ENCODE data around the gene TMEM169. TPM values are rescaled to one million over a fixed set of nuclear protein-coding genes. Genes with fewer than 3 reads are reported as not detected.

Gene TMEM169
- polyA plus RNA-seq, 2 of the 4 experiments (the other 2 are of a cell fraction) = 0.54 to 0.81 TPM

DNA sequence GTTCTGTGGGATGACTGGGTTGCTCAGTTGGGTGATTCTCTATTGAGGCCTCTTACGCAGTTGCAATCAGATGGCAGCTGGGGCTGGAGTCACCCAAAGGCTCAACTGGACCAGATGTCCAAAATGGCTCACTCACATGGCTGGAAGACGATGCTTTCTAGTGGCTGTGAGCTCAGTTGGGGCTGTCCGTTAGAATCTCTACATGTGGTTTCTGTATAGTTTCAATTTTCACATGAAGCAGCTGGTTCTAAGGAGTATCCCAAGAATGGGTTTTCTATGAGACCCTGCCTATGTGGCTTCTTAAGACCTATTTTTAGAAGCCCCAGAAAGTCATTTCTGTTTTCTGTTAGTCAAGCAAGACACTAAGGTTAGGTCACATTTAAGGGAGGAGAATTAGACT, 31.9 kb downstream of the TMEM169 start (continued):
- TF ChIP-seq, protein P1, sequence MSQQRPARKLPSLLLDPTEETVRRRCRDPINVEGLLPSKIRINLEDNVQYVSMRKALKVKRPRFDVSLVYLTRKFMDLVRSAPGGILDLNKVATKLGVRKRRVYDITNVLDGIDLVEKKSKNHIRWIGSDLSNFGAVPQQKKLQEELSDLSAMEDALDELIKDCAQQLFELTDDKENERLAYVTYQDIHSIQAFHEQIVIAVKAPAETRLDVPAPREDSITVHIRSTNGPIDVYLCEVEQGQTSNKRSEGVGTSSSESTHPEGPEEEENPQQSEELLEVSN (IDR thresholded peaks at IDR 0.05; ENCODE audit: borderline replicate concordance, low read depth) = no peak
- no peak for TF ChIP-seq JUN (IDR thresholded peaks at IDR 0.05)
- TF ChIP-seq KDM1A (IDR thresholded peaks at IDR 0.05; ENCODE audit: low read depth) = no peak

DNA sequence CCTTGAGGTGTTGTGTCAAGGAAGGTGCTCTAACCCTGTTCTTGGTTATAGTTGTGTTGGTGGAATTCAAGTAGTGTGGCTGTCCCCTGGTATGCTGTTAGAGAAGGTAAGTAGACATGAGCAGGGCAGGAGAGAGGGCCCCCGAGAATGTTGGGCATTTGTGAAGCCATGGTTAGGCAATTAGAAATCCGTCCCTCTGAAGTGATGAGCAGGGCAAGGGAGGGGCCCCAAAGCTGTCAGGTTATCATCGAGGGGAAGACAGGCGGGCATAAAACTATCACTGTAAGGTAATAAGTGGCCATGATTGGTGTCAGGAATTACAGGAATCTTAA, 32.6 kb downstream of the TMEM169 start:
- Histone ChIP-seq H3K4me2 (no peak overlapping the region), H3K4me1 (peaks cover 30% of the 10 kb centered on the region), H3K9me3 (no peaks in the 10 kb centered on the region), H3K27ac (no peak overlapping the region), H3K4me3 (no peak overlapping the region)
- ChIA-PET POLR2A (interaction anchor here (0.9 to 1.0 kb wide), 2 partner anchors 33 to 384 kb away, joined by 4 to 5 read pairs; partner anchors contain the start of genes PECR, RPL37A and TMEM169), CTCF (interaction anchor here (0.6 to 1.6 kb wide), 4 partner anchors 13 to 34 kb away, joined by 3 to 7 read pairs (median 4); no protein-coding TSS in a partner anchor)
- WGBS (ENCODE audit: missing lambda C conversion rate) = 40% methylated on average over 4 of the region's 4 CpGs
- ATAC-seq = peak; percentile 36 to 52
- DNase-seq (ENCODE audit: low read depth in 1 of 2, low spot score in 1 of 2) = no peak
- no peak for FAIRE-seq
- TF ChIP-seq HOXB13 (CRISPR knock-in tag; IDR thresholded peaks at IDR 0.05; ENCODE audit: low read depth) (no peak), MYC (IDR thresholded peaks at IDR 0.05; ENCODE audit: borderline replicate concordance, low read length) (no peak), NFE2L2 (conservative IDR thresholded peaks at IDR 0.05; ENCODE audit: low read length) (no peak)
- TF ChIP-seq, protein P2, sequence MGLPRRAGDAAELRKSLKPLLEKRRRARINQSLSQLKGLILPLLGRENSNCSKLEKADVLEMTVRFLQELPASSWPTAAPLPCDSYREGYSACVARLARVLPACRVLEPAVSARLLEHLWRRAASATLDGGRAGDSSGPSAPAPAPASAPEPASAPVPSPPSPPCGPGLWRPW (IDR thresholded peaks at IDR 0.05) = no peak

DNA sequence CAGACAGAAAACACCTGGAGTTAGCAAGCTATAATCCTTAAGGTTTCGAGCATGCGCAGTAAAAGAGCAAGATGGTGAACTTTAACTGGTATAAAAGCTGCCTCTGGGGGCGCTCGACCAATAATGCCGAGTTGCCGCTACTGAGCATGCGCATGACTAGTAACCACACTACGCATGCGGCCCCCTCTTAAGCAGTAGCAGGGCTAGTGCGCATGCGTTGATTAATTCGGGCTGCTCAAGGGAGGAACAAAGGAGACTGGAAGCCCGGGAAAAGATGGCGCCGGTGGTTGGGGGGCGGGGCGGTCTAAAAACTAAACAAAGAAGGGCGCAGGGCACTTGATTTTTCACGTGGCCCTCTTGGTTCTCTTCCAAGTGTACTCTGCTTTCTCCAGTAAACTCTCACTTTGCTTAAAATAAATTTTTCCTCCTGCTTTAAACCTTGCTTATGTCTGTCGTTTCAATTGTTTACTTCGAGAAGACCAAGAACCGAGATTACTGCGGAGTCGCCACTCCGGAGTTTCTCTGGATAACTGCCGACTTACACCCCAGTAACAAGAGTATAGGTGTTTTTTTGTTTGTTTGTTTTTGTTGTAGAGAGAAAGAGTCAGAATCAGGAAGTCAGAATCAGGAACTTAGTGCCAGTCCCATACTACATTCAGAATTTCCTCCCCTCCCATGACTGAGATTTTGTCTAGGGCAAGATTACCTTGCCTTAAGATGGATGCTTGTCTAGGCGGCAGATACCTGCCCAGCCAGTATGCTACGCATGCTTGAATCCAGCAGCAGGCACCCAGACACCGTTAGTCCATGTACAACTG, 33.2 kb downstream of the TMEM169 start:
- ChIA-PET POLR2A (interaction anchor here (0.9 to 1.0 kb wide), 2 partner anchors 33 to 384 kb away, joined by 4 to 5 read pairs; partner anchors contain the start of genes PECR, RPL37A and TMEM169), CTCF (interaction anchor here (0.6 to 1.6 kb wide), 4 partner anchors 13 to 34 kb away, joined by 3 to 7 read pairs (median 4); no protein-coding TSS in a partner anchor)
- FAIRE-seq (no peak), DNase-seq (ENCODE audit: low read depth in 1 of 2, low spot score in 1 of 2) (peak; percentile 93 to 99), ATAC-seq (peak; percentile 86 to 93)
- WGBS (ENCODE audit: missing lambda C conversion rate) = 5% methylated on average over 29 of the region's 29 CpGs
- Histone ChIP-seq H3K9me3 (no peaks in the 10 kb centered on the region), H3K27ac (peak overlapping the region; percentile 89), H3K4me1 (peaks cover 30% of the 10 kb centered on the region), H3K4me3 (peak overlapping the region; percentile 58), H3K4me2 (peak overlapping the region; percentile 90)
- no peak for TF ChIP-seq HDAC2 (IDR thresholded peaks at IDR 0.05)
- TF ChIP-seq, protein P3, sequence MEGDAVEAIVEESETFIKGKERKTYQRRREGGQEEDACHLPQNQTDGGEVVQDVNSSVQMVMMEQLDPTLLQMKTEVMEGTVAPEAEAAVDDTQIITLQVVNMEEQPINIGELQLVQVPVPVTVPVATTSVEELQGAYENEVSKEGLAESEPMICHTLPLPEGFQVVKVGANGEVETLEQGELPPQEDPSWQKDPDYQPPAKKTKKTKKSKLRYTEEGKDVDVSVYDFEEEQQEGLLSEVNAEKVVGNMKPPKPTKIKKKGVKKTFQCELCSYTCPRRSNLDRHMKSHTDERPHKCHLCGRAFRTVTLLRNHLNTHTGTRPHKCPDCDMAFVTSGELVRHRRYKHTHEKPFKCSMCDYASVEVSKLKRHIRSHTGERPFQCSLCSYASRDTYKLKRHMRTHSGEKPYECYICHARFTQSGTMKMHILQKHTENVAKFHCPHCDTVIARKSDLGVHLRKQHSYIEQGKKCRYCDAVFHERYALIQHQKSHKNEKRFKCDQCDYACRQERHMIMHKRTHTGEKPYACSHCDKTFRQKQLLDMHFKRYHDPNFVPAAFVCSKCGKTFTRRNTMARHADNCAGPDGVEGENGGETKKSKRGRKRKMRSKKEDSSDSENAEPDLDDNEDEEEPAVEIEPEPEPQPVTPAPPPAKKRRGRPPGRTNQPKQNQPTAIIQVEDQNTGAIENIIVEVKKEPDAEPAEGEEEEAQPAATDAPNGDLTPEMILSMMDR (IDR thresholded peaks at IDR 0.05) = peak; percentile 82
- 0 out of 2 replicates have a peak, but pooled peaks have one; percentile 26 for TF ChIP-seq HOXB5 (CRISPR knock-in tag; IDR thresholded peaks at IDR 0.05)
- TF ChIP-seq, protein P4, sequence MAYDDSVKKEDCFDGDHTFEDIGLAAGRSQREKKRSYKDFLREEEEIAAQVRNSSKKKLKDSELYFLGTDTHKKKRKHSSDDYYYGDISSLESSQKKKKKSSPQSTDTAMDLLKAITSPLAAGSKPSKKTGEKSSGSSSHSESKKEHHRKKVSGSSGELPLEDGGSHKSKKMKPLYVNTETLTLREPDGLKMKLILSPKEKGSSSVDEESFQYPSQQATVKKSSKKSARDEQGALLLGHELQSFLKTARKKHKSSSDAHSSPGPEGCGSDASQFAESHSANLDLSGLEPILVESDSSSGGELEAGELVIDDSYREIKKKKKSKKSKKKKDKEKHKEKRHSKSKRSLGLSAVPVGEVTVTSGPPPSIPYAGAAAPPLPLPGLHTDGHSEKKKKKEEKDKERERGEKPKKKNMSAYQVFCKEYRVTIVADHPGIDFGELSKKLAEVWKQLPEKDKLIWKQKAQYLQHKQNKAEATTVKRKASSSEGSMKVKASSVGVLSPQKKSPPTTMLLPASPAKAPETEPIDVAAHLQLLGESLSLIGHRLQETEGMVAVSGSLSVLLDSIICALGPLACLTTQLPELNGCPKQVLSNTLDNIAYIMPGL (CRISPR knock-in tag; IDR thresholded peaks at IDR 0.05; ENCODE audit: borderline replicate concordance) = 0 out of 2 replicates have a peak, but pooled peaks have one; percentile 48
- TF ChIP-seq, protein P5, sequence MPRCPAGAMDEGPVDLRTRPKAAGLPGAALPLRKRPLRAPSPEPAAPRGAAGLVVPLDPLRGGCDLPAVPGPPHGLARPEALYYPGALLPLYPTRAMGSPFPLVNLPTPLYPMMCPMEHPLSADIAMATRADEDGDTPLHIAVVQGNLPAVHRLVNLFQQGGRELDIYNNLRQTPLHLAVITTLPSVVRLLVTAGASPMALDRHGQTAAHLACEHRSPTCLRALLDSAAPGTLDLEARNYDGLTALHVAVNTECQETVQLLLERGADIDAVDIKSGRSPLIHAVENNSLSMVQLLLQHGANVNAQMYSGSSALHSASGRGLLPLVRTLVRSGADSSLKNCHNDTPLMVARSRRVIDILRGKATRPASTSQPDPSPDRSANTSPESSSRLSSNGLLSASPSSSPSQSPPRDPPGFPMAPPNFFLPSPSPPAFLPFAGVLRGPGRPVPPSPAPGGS (IDR thresholded peaks at IDR 0.05) = peak; percentile 40; the same call in 2 of the 3 replicates
- TF ChIP-seq JUN (IDR thresholded peaks at IDR 0.05) = peak in 1 of 2 experiments; percentile 70; a peak in 1 of 5 replicates
- peak; percentile 70 for TF ChIP-seq RARB (CRISPR knock-in tag; IDR thresholded peaks at IDR 0.05)
- TF ChIP-seq, protein P6, sequence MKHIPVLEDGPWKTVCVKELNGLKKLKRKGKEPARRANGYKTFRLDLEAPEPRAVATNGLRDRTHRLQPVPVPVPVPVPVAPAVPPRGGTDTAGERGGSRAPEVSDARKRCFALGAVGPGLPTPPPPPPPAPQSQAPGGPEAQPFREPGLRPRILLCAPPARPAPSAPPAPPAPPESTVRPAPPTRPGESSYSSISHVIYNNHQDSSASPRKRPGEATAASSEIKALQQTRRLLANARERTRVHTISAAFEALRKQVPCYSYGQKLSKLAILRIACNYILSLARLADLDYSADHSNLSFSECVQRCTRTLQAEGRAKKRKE (CRISPR knock-in tag; IDR thresholded peaks at IDR 0.05; ENCODE audit: low read depth) = no peak
- TF ChIP-seq FOSB (CRISPR knock-in tag; IDR thresholded peaks at IDR 0.05) = peak; percentile 56; the same call in 1 of the 2 replicates
- TF ChIP-seq, protein P7, sequence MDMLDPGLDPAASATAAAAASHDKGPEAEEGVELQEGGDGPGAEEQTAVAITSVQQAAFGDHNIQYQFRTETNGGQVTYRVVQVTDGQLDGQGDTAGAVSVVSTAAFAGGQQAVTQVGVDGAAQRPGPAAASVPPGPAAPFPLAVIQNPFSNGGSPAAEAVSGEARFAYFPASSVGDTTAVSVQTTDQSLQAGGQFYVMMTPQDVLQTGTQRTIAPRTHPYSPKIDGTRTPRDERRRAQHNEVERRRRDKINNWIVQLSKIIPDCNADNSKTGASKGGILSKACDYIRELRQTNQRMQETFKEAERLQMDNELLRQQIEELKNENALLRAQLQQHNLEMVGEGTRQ (IDR thresholded peaks at IDR 0.05) = no peak
- TF ChIP-seq POLR2AphosphoS2 (conservative IDR thresholded peaks at IDR 0.05; ENCODE audit: low read length) = peak; percentile 80; the same call in 1 of the 2 replicates
- peak; percentile 65; the same call in 1 of the 2 replicates for TF ChIP-seq TFCP2L1 (CRISPR knock-in tag; IDR thresholded peaks at IDR 0.05)
- no peak for TF ChIP-seq MAFK (IDR thresholded peaks at IDR 0.05; ENCODE audit: partially characterized antibody)
- peak; percentile 91; the same call in 1 of the 2 replicates for TF ChIP-seq MYC (IDR thresholded peaks at IDR 0.05; ENCODE audit: borderline replicate concordance, low read length)
- peak; percentile 77 for TF ChIP-seq HOXA7 (CRISPR knock-in tag; IDR thresholded peaks at IDR 0.05)
- TF ChIP-seq, protein P8, sequence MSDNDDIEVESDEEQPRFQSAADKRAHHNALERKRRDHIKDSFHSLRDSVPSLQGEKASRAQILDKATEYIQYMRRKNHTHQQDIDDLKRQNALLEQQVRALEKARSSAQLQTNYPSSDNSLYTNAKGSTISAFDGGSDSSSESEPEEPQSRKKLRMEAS (IDR thresholded peaks at IDR 0.05) = peak; percentile 61
- no peak for TF ChIP-seq RAD21 (conservative IDR thresholded peaks at IDR 0.05 in 1 of 2, IDR thresholded peaks at IDR 0.05 in 1 of 2)
